Measurements from ENCODE around the gene MMP17. TPM values are rescaled to one million over a fixed set of nuclear protein-coding genes. Genes with fewer than 3 reads are reported as not detected.
A peak's percentile ranks its signal among the peaks of the same experiment; 100 is the strongest.

MMP17 gene
- polyA plus RNA-seq, 3 donors, result 2.8 to 78.3 (median 3.0) TPM

- no peak for DNase-seq
- H3K36me3 ChIP-seq (replicated peaks in 1 of 2; ENCODE audit: control insufficient read depth in 1 of 2, insufficient read depth in 2 of 2, low read length in 2 of 2), result peaks cover 63 to 92% of the 10 kb centered on the region in 2 donors
- H4K20me1 ChIP-seq (ENCODE audit: insufficient read depth, low read length), result peaks cover under 1% of the 10 kb centered on the region
- no peak overlapping the region for H2AFZ ChIP-seq (ENCODE audit: insufficient read depth, low read depth, low read length, poor library complexity, severe bottlenecking)
- Mint-ChIP-seq H3K27ac (no peak overlapping the region), H3K27me3 (ENCODE audit: low read depth in 3 of 3) (peaks cover 0 to 2% (median 0%) of the 10 kb centered on the region in 3 donors), H3K36me3 (peaks cover 68 to 98% of the 10 kb centered on the region in 2 donors), H3K9me3 (peaks cover 0 to 2% (median 0%) of the 10 kb centered on the region in 7 donors), H3K4me3 (peak overlapping the region in 1 of 2 donors; percentile 41), H3K4me1 (no peaks in the 10 kb centered on the region)
- 97% methylated on average over 10 of the region's 16 CpGs for WGBS (ENCODE audit: insufficient coverage)
- H3K27ac ChIP-seq (ENCODE audit: low read depth in 1 of 2, low read length in 2 of 2), result no peak overlapping the region
- no peaks in the 10 kb centered on the region for H3K9me3 ChIP-seq (replicated peaks in 1 of 2; ENCODE audit: control insufficient read depth in 1 of 2, insufficient read depth in 1 of 2, low read length in 2 of 2)
- H3K79me2 ChIP-seq (ENCODE audit: insufficient read depth, low read length), result no peaks in the 10 kb centered on the region
- no peaks in the 10 kb centered on the region for H3K27me3 ChIP-seq (ENCODE audit: control insufficient read depth in 2 of 2, insufficient read depth in 2 of 2, low read length in 2 of 2)
- H3K9ac ChIP-seq (ENCODE audit: insufficient read depth, low read length, poor library complexity, severe bottlenecking), result no peak overlapping the region
- H3K4me1 ChIP-seq (ENCODE audit: control insufficient read depth in 1 of 2, insufficient read depth in 2 of 2, low read length in 2 of 2), result no peaks in the 10 kb centered on the region
- H3K4me2 ChIP-seq (replicated peaks; ENCODE audit: extremely low read depth, low read length, poor library complexity, severe bottlenecking), result no peak overlapping the region
- intact Hi-C loops (cut with micrococcal nuclease), result no loop called here
- H3K4me3 ChIP-seq (replicated peaks in 1 of 3; ENCODE audit: low read depth in 2 of 3, low read length in 3 of 3), result no peak overlapping the region
- no peak for TF ChIP-seq CTCF (IDR thresholded peaks at IDR 0.05)
Measured at GRCh38 chr12:131843527-131843926, 15.3 kb downstream of the MMP17 start.

- no peaks in the 10 kb centered on the region for H3K27me3 ChIP-seq (ENCODE audit: control insufficient read depth in 2 of 2, insufficient read depth in 2 of 2, low read length in 2 of 2)
- H3K4me2 ChIP-seq (replicated peaks; ENCODE audit: extremely low read depth, low read length, poor library complexity, severe bottlenecking), result no peak overlapping the region
- no peak for DNase-seq
- peaks cover 0 to 2% (median 0%) of the 10 kb centered on the region in 7 donors for H3K9me3 Mint-ChIP-seq
- H3K27ac ChIP-seq (ENCODE audit: low read depth in 1 of 2, low read length in 2 of 2), result no peak overlapping the region
- H2AFZ ChIP-seq (ENCODE audit: insufficient read depth, low read depth, low read length, poor library complexity, severe bottlenecking), result no peak overlapping the region
- no peak overlapping the region for H3K4me3 Mint-ChIP-seq
- no peaks in the 10 kb centered on the region for H3K9me3 ChIP-seq (replicated peaks in 1 of 2; ENCODE audit: control insufficient read depth in 1 of 2, insufficient read depth in 1 of 2, low read length in 2 of 2)
- H3K27ac Mint-ChIP-seq, result peak overlapping the region in 2 of 7 donors; percentile 62 to 79
- H3K27me3 Mint-ChIP-seq (ENCODE audit: low read depth in 3 of 3), result peaks cover 0 to 2% (median 0%) of the 10 kb centered on the region in 3 donors
- H3K36me3 Mint-ChIP-seq, result peaks cover 72 to 99% of the 10 kb centered on the region in 2 donors
- TF ChIP-seq CTCF (IDR thresholded peaks at IDR 0.05), result no peak
- intact Hi-C loops (cut with micrococcal nuclease), result no loop called here
- no peaks in the 10 kb centered on the region for H3K4me1 ChIP-seq (ENCODE audit: control insufficient read depth in 1 of 2, insufficient read depth in 2 of 2, low read length in 2 of 2)
- no peaks in the 10 kb centered on the region for H3K4me1 Mint-ChIP-seq
- no peaks in the 10 kb centered on the region for H4K20me1 ChIP-seq (ENCODE audit: insufficient read depth, low read length)
- no peaks in the 10 kb centered on the region for H3K79me2 ChIP-seq (ENCODE audit: insufficient read depth, low read length)
- no peak overlapping the region for H3K9ac ChIP-seq (ENCODE audit: insufficient read depth, low read length, poor library complexity, severe bottlenecking)
- H3K36me3 ChIP-seq (replicated peaks in 1 of 2; ENCODE audit: control insufficient read depth in 1 of 2, insufficient read depth in 2 of 2, low read length in 2 of 2), result peaks cover 65 to 92% of the 10 kb centered on the region in 2 donors
- whole genome bisulfite sequencing (ENCODE audit: insufficient coverage), result 96% methylated on average over 11 of the region's 11 CpGs
- no peak overlapping the region for H3K4me3 ChIP-seq (replicated peaks in 1 of 3; ENCODE audit: low read depth in 2 of 3, low read length in 3 of 3)
Measured at GRCh38 chr12:131844140-131844539, 15.9 kb downstream of the MMP17 start.
